ENCODE data around the gene MTHFD1L.

DNA sequence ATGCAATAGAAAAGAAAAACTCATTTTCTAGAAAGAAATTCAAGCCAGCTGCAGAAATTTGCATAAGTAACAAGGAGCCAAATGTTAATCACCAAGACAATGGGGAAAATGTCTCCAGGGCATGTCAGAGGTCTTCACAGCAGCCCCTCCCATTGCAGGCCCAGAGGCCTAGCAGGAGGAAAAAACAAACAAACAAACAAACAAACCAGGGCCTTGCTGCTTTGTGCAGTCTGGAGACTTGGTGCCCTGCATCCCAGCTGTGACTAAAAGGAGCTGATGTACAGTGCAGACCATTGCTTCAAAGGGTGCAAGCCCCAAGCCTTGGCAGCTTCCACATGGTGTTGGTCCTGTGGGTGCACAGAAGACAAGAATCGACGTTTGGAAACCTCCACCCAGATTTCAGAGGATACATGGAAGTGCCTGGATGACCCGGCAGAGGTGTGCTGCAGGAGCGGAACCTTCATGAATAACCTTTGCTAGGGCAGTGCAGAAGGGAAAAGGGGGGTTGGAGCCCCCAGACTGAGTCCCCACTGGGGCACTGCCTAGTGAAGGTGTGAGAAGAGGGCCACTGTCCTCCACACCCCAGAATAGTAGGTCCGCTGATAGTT lies 263.4 kb downstream of the MTHFD1L start:
- no peak for TF ChIP-seq POLR2A (IDR thresholded peaks at IDR 0.05)
- TF ChIP-seq, protein P1, sequence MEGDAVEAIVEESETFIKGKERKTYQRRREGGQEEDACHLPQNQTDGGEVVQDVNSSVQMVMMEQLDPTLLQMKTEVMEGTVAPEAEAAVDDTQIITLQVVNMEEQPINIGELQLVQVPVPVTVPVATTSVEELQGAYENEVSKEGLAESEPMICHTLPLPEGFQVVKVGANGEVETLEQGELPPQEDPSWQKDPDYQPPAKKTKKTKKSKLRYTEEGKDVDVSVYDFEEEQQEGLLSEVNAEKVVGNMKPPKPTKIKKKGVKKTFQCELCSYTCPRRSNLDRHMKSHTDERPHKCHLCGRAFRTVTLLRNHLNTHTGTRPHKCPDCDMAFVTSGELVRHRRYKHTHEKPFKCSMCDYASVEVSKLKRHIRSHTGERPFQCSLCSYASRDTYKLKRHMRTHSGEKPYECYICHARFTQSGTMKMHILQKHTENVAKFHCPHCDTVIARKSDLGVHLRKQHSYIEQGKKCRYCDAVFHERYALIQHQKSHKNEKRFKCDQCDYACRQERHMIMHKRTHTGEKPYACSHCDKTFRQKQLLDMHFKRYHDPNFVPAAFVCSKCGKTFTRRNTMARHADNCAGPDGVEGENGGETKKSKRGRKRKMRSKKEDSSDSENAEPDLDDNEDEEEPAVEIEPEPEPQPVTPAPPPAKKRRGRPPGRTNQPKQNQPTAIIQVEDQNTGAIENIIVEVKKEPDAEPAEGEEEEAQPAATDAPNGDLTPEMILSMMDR (IDR thresholded peaks at IDR 0.05) = no peak
